ENCODE data around the gene CADM1. TPM values are rescaled to one million over a fixed set of nuclear protein-coding genes. Genes with fewer than 3 reads are reported as not detected.

The CADM1 gene
- total RNA-seq, 6 experiments from 2014 or later: 21.1 to 56.7 (median 30.6) TPM

- ATAC-seq: no peak
- Histone ChIP-seq H3K4me1 (no peaks in the 10 kb centered on the region), H3K36me3 (no peaks in the 10 kb centered on the region), H3K9me3 (no peaks in the 10 kb centered on the region), H3K27me3 (no peaks in the 10 kb centered on the region), H3K4me3 (no peak overlapping the region), H3K27ac (no peak overlapping the region)
- no peak for DNase-seq
- WGBS (ENCODE audit: insufficient coverage, low coverage, low lambda C conversion rate, missing lambda C conversion rate): 65% methylated on average over 7 of the region's 7 CpGs
- intact Hi-C loops (cut with DNase I): no loop called here
- TF ChIP-seq CTCF (IDR thresholded peaks at IDR 0.05) (no peak), POLR2A (IDR thresholded peaks at IDR 0.05) (no peak)
Observed at GRCh38 chr11:115423728-115424459, 80.3 kb downstream of the CADM1 start.

- no peak for TF ChIP-seq POLR2A (IDR thresholded peaks at IDR 0.05)
- TF ChIP-seq CTCF (IDR thresholded peaks at IDR 0.05): no peak
- no peak for ATAC-seq
- no peak for DNase-seq
- no peak overlapping the region for H3K27ac ChIP-seq
- no peaks in the 10 kb centered on the region for H3K36me3 ChIP-seq
- 66% methylated on average over 6 of the region's 6 CpGs for WGBS (ENCODE audit: insufficient coverage, low coverage, low lambda C conversion rate, missing lambda C conversion rate)
- intact Hi-C loops (cut with DNase I): no loop called here
- H3K27me3 ChIP-seq: no peaks in the 10 kb centered on the region
- no peaks in the 10 kb centered on the region for H3K9me3 ChIP-seq
- H3K4me1 ChIP-seq: no peaks in the 10 kb centered on the region
- H3K4me3 ChIP-seq: no peak overlapping the region
Observed at GRCh38 chr11:115421992-115422689, 82.1 kb downstream of the CADM1 start.

GRCh38 chr11:115421352-115421991 lies 82.7 kb downstream of the CADM1 start:
- H3K27ac ChIP-seq: no peak overlapping the region
- no peaks in the 10 kb centered on the region for H3K9me3 ChIP-seq
- WGBS (ENCODE audit: insufficient coverage, low coverage, low lambda C conversion rate, missing lambda C conversion rate): 83% methylated on average over 9 of the region's 9 CpGs
- no peaks in the 10 kb centered on the region for H3K36me3 ChIP-seq
- no peak overlapping the region for H3K4me3 ChIP-seq
- no peak for TF ChIP-seq CTCF (IDR thresholded peaks at IDR 0.05)
- TF ChIP-seq POLR2A (IDR thresholded peaks at IDR 0.05): no peak
- DNase-seq (no peak), ATAC-seq (no peak)
- no peaks in the 10 kb centered on the region for H3K27me3 ChIP-seq
- intact Hi-C loops (cut with DNase I): no loop called here
- H3K4me1 ChIP-seq: no peaks in the 10 kb centered on the region

GRCh38 chr11:115420505-115420904 lies 83.7 kb downstream of the CADM1 start:
- no peaks in the 10 kb centered on the region for H3K9me3 ChIP-seq
- no peak overlapping the region for H3K4me3 ChIP-seq
- ATAC-seq (no peak), DNase-seq (no peak)
- TF ChIP-seq CTCF (IDR thresholded peaks at IDR 0.05): no peak
- TF ChIP-seq POLR2A (IDR thresholded peaks at IDR 0.05): no peak
- WGBS (ENCODE audit: insufficient coverage, low coverage, low lambda C conversion rate, missing lambda C conversion rate): 94% methylated on average over 5 of the region's 5 CpGs
- no peaks in the 10 kb centered on the region for H3K4me1 ChIP-seq
- H3K36me3 ChIP-seq: no peaks in the 10 kb centered on the region
- H3K27ac ChIP-seq: no peak overlapping the region
- intact Hi-C loops (cut with DNase I): no loop called here
- H3K27me3 ChIP-seq: no peaks in the 10 kb centered on the region

Data from right lobe of liver (tissue), 6 donors.